Mesenchymal stem cell (in vitro differentiated cells and primary cell): ENCODE measurements around the gene LUZP1.

Experiments used
- DNase-seq: peaks from one replicate; pipeline ENCODE4 v3.0.0-alpha.2; 2013
- H2AFZ ChIP-seq: one replicate; pipeline ENCODE4 v1.6.1; 2013; ENCODE audit warnings: low read depth, mild to moderate bottlenecking, control low read depth, inconsistent platforms, low read length, moderate library complexity
- H2AK5ac ChIP-seq: 2 replicates; pipeline ENCODE4 v1.6.1; 2013; ENCODE audit warnings: low read length, moderate library complexity, mild to moderate bottlenecking, inconsistent platforms; ENCODE audit not compliant: severe bottlenecking
- H2BK120ac ChIP-seq: one replicate; pipeline ENCODE4 v1.6.1; 2013; ENCODE audit warnings: low read depth, mild to moderate bottlenecking, inconsistent platforms, low read length, moderate library complexity
- H2BK12ac ChIP-seq, 2 experiments: one replicate each; pipeline ENCODE4 v1.6.1; 2013; ENCODE audit warnings: inconsistent platforms in 2 of 2, low read length in 2 of 2, mild to moderate bottlenecking in 2 of 2, moderate library complexity in 2 of 2, control low read depth in 1 of 2
- H2BK15ac ChIP-seq: one replicate; pipeline ENCODE4 v1.6.1; 2013; ENCODE audit warnings: mild to moderate bottlenecking, low read depth, inconsistent platforms; ENCODE audit not compliant: poor library complexity, severe bottlenecking
- H2BK5ac ChIP-seq: 2 replicates; pipeline ENCODE4 v1.6.1; 2013; ENCODE audit warnings: low read depth, mild to moderate bottlenecking, low read length, control low read depth, inconsistent platforms; ENCODE audit not compliant: poor library complexity, severe bottlenecking
- H3K14ac ChIP-seq, 2 experiments: one replicate each; pipeline ENCODE4 v1.6.1; 2013; ENCODE audit warnings: inconsistent platforms in 2 of 2, low read length in 2 of 2, control low read depth in 1 of 2, mild to moderate bottlenecking in 1 of 2, moderate library complexity in 1 of 2
- H3K18ac ChIP-seq, 2 experiments: one replicate each; pipeline ENCODE4 v1.6.1; 2013; ENCODE audit warnings: inconsistent platforms in 2 of 2, low read length in 2 of 2, control low read depth in 1 of 2, low read depth in 1 of 2, mild to moderate bottlenecking in 1 of 2
- H3K23ac ChIP-seq, 2 experiments: one replicate each; pipeline ENCODE4 v1.6.1; 2013; ENCODE audit warnings: inconsistent platforms in 2 of 2, low read length in 2 of 2, mild to moderate bottlenecking in 2 of 2, moderate library complexity in 2 of 2, control low read depth in 1 of 2
- H3K27ac ChIP-seq: 2 replicates; pipeline ENCODE4 v1.5.1; 2013; ENCODE audit warnings: mild to moderate bottlenecking, moderate library complexity, low read length, control low read depth, inconsistent platforms; ENCODE audit not compliant: poor library complexity, severe bottlenecking
- H3K27me3 ChIP-seq, 2 experiments: 2 replicates each; pipeline versions ENCODE4 v1.6.1 to v1.7.0; 2013; ENCODE audit warnings: low read length in 2 of 2, mild to moderate bottlenecking in 2 of 2, moderate library complexity in 2 of 2, control low read depth in 1 of 2, inconsistent platforms in 1 of 2; ENCODE audit not compliant: control insufficient read depth in 1 of 2, insufficient read depth in 1 of 2
- H3K36me3 ChIP-seq, 2 experiments: 2 replicates each; pipeline versions ENCODE4 v1.6.1 to v1.7.0; 2013; ENCODE audit warnings: low read length in 2 of 2, control low read depth in 1 of 2, inconsistent platforms in 1 of 2, low read depth in 1 of 2, mild to moderate bottlenecking in 1 of 2; ENCODE audit not compliant: insufficient read depth in 2 of 2, control insufficient read depth in 1 of 2
- H3K4ac ChIP-seq, 2 experiments: one replicate each; pipeline ENCODE4 v1.6.1; 2013; ENCODE audit warnings: inconsistent platforms in 2 of 2, low read length in 2 of 2, mild to moderate bottlenecking in 2 of 2, moderate library complexity in 2 of 2, control low read depth in 1 of 2, low read depth in 1 of 2
- H3K4me1 ChIP-seq: 2 replicates; pipeline ENCODE4 v1.6.1; 2013; ENCODE audit warnings: low read depth, low read length, control low read depth; ENCODE audit not compliant: control insufficient read depth, insufficient read depth
- H3K4me2 ChIP-seq: 2 replicates; pipeline ENCODE4 v1.6.1; 2013; ENCODE audit warnings: low read length, mild to moderate bottlenecking, inconsistent platforms; ENCODE audit not compliant: poor library complexity, severe bottlenecking
- H3K4me3 ChIP-seq, 2 experiments: 2 replicates each; pipeline versions ENCODE4 v1.5.1 to v1.7.0; 2013; ENCODE audit warnings: low read length in 2 of 2, mild to moderate bottlenecking in 2 of 2, control low read depth in 1 of 2, low read depth in 1 of 2; ENCODE audit not compliant: insufficient read depth in 1 of 2
- H3K79me1 ChIP-seq: replicated peaks from 2 replicates; pipeline ENCODE4 v1.6.1; 2013; ENCODE audit warnings: mild to moderate bottlenecking, control low read depth, low read length, inconsistent platforms; ENCODE audit not compliant: poor library complexity, severe bottlenecking
- H3K9ac ChIP-seq: 2 replicates; pipeline ENCODE4 v1.7.0; 2013; ENCODE audit warnings: mild to moderate bottlenecking, low read length, moderate library complexity
- H3K9me3 ChIP-seq: 2 replicates; pipeline ENCODE4 v1.7.0; 2013; ENCODE audit warnings: mild to moderate bottlenecking, low read length; ENCODE audit not compliant: control insufficient read depth
- H4K8ac ChIP-seq: one replicate; pipeline ENCODE4 v1.6.1; 2013; ENCODE audit warnings: inconsistent platforms, mild to moderate bottlenecking, low read length, moderate library complexity
- H4K91ac ChIP-seq: one replicate; pipeline ENCODE4 v1.6.1; 2013; ENCODE audit warnings: mild to moderate bottlenecking, low read length, inconsistent platforms
- WGBS: methylation state at CpG from one replicate; pipeline ENCODE4 v1.1.7; 2013; ENCODE audit warnings: mixed read lengths; 5-methylcytosine and 5-hydroxymethylcytosine counted together

Gene LUZP1

DNA sequence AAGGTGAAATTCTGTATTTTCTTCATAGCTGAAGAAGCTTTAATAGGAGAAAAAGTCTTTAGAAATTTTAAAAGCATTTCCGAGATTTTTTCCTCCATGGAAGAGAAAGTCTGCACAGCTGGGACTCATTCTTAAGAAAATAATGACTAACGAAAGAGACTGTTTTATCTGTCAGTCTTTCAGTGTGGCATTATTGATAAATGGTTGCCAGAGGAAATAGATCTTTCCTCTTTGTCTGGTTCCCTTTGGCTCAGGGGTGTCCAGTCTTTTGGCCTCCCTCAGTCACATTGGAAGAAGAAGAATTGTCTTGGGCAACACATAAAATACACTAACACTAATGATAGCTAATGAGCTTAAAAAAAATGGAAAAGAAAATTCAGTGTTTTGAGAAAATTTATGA, 99.5 kb downstream of the LUZP1 start:
- no peak overlapping the region for H3K27ac ChIP-seq
- no peaks in the 10 kb centered on the region for H3K9me3 ChIP-seq
- no peak overlapping the region for H3K4me3 ChIP-seq
- H3K4me1 ChIP-seq: no peaks in the 10 kb centered on the region
- no peak overlapping the region for H2BK5ac ChIP-seq
- H3K27me3 ChIP-seq: no peaks in the 10 kb centered on the region
- H3K18ac ChIP-seq: no peak overlapping the region
- no peak overlapping the region for H2BK120ac ChIP-seq
- no peak overlapping the region for H3K4me2 ChIP-seq
- no peak overlapping the region for H3K9ac ChIP-seq
- H4K8ac ChIP-seq: no peak overlapping the region
- H2BK12ac ChIP-seq: no peak overlapping the region
- H3K23ac ChIP-seq: no peak overlapping the region
- no peak for DNase-seq
- no peak overlapping the region for H4K91ac ChIP-seq
- no peak overlapping the region for H3K4ac ChIP-seq
- no peak overlapping the region for H2BK15ac ChIP-seq
- H3K79me1 ChIP-seq: peaks cover 17% of the 10 kb centered on the region
- no peak overlapping the region for H2AK5ac ChIP-seq
- H2AFZ ChIP-seq: no peak overlapping the region
- WGBS: 89% methylated on average over 2 of the region's 2 CpGs
- H3K14ac ChIP-seq: no peak overlapping the region
- peaks cover 11 to 92% of the 10 kb centered on the region in 2 experiments for H3K36me3 ChIP-seq

DNA sequence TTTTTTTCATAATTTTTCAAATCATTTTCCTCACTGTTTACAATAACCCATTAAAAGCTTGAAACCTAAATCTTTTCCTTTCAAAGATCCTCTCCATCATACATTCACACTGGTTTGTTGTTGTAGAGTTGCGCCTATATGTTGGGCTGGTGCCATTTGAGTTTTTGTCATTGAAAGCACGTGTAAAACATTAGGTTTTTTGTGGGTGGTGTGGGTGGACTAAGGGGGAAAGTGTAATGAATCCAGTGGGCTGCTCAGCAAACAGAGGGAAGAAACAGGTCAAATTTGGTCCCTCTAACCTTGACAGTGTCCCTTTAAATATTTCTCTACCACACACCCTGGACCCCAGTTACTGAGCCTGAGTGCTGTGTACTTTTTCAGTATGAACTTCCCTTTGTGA, 102.6 kb downstream of the LUZP1 start:
- no peak overlapping the region for H3K9ac ChIP-seq
- no peak overlapping the region for H2BK120ac ChIP-seq
- no peak overlapping the region for H2AK5ac ChIP-seq
- H3K27ac ChIP-seq: no peak overlapping the region
- H2BK12ac ChIP-seq: no peak overlapping the region
- no peak overlapping the region for H4K8ac ChIP-seq
- no peaks in the 10 kb centered on the region for H3K4me1 ChIP-seq
- H4K91ac ChIP-seq: no peak overlapping the region
- no peak overlapping the region for H2BK15ac ChIP-seq
- WGBS: 100% methylated on average over 2 of the region's 2 CpGs
- H3K36me3 ChIP-seq: peaks cover 14 to 73% of the 10 kb centered on the region in 2 experiments
- no peak overlapping the region for H3K18ac ChIP-seq
- no peak for DNase-seq
- H3K9me3 ChIP-seq: no peaks in the 10 kb centered on the region
- no peak overlapping the region for H3K14ac ChIP-seq
- no peak overlapping the region for H2BK5ac ChIP-seq
- H3K23ac ChIP-seq: no peak overlapping the region
- H3K4ac ChIP-seq: no peak overlapping the region
- H3K4me3 ChIP-seq: no peak overlapping the region
- H3K4me2 ChIP-seq: no peak overlapping the region
- H3K27me3 ChIP-seq: no peaks in the 10 kb centered on the region
- H3K79me1 ChIP-seq: peaks cover 22% of the 10 kb centered on the region
- H2AFZ ChIP-seq: no peak overlapping the region

DNA sequence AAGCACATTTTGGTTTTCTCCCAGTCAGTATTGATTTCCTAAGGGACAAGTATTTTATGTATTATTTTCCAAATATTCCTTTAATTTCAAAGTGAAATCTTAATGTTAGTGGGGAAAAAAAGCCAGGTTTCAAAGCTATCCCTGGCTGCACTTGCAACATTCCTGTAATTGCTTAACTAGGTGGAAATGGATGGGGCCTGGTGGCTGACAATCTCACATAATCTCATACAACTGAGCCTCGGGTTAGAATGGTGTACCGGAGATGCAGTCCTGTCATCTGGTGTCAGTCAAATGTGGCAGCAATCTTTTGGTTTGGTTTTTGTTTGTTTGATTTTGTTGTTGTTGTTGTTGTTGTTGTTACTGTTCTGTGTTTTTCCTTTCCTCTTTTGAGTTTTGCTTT, 103.3 kb downstream of the LUZP1 start:
- H3K4me1 ChIP-seq: no peaks in the 10 kb centered on the region

GRCh38 chr1:23062271-23062670, 106.4 kb downstream of the LUZP1 start:
- no peak overlapping the region for H2BK120ac ChIP-seq
- no peak overlapping the region for H3K4me3 ChIP-seq
- no peak overlapping the region for H2BK5ac ChIP-seq
- no peak overlapping the region for H3K27ac ChIP-seq
- H3K9me3 ChIP-seq: no peaks in the 10 kb centered on the region
- H3K4me2 ChIP-seq: no peak overlapping the region
- no peak overlapping the region for H2AFZ ChIP-seq
- H3K14ac ChIP-seq: no peak overlapping the region
- peak overlapping the region; percentile 42 for H3K9ac ChIP-seq
- no peak overlapping the region for H3K18ac ChIP-seq
- H3K27me3 ChIP-seq: no peaks in the 10 kb centered on the region
- H4K8ac ChIP-seq: no peak overlapping the region
- peaks cover 9 to 75% of the 10 kb centered on the region in 2 experiments for H3K36me3 ChIP-seq
- H3K79me1 ChIP-seq: peaks cover 22% of the 10 kb centered on the region
- no peaks in the 10 kb centered on the region for H3K4me1 ChIP-seq
- H2AK5ac ChIP-seq: no peak overlapping the region
- H4K91ac ChIP-seq: no peak overlapping the region
- DNase-seq: no peak
- H2BK12ac ChIP-seq: no peak overlapping the region
- WGBS: 93% methylated on average over 2 of the region's 2 CpGs
- no peak overlapping the region for H3K23ac ChIP-seq
- H3K4ac ChIP-seq: no peak overlapping the region
- no peak overlapping the region for H2BK15ac ChIP-seq

More for the DNA sequence above, 103.3 kb downstream of the LUZP1 start:
- no peak overlapping the region for H2BK5ac ChIP-seq
- H2BK120ac ChIP-seq: no peak overlapping the region
- peaks cover 14 to 74% of the 10 kb centered on the region in 2 experiments for H3K36me3 ChIP-seq
- H2BK15ac ChIP-seq: no peak overlapping the region
- H3K23ac ChIP-seq: no peak overlapping the region
- H3K27ac ChIP-seq: no peak overlapping the region
- H3K18ac ChIP-seq: no peak overlapping the region
- no peak overlapping the region for H3K9ac ChIP-seq
- H3K9me3 ChIP-seq: no peaks in the 10 kb centered on the region
- H3K14ac ChIP-seq: no peak overlapping the region
- no peak overlapping the region for H3K4ac ChIP-seq
- no peak for DNase-seq
- WGBS: 100% methylated on average over 1 of the region's 2 CpGs
- no peaks in the 10 kb centered on the region for H3K27me3 ChIP-seq
- H3K4me3 ChIP-seq: no peak overlapping the region
- no peak overlapping the region for H2BK12ac ChIP-seq
- H2AFZ ChIP-seq: no peak overlapping the region
- H2AK5ac ChIP-seq: no peak overlapping the region
- no peak overlapping the region for H3K4me2 ChIP-seq
- no peak overlapping the region for H4K8ac ChIP-seq
- H4K91ac ChIP-seq: no peak overlapping the region
- peaks cover 23% of the 10 kb centered on the region for H3K79me1 ChIP-seq
